GM18511 (cell line): Measurements from ENCODE around the gene ZNF148.

Experiments used
- ATAC-seq: cut with Tn5 transposase; IDR thresholded peaks from one replicate; pipeline ENCODE4 v1.9.1; 2021; ENCODE audit warnings: mild to moderate bottlenecking, moderate library complexity; ENCODE audit not compliant: unreplicated experiment

Gene ZNF148

DNA sequence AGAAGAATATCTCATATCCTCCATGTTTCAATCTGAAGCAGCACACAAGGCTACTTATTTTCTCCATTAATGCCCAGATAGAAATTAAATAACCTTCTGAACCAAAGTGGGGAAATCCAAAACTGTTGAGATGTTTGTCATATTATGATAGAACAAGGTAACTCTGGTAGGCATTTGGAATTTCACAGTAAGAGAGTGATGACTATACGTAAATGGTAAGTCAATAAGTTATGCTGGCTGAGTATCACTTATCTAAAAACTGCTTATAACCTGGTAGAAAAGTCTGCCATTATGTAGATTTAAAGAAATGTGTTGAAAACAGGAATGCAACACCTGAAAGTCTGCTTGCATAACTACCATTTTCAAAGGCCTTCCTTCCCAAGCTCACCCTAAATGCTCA, 145.4 kb downstream of the ZNF148 start:
- no peak for ATAC-seq

DNA sequence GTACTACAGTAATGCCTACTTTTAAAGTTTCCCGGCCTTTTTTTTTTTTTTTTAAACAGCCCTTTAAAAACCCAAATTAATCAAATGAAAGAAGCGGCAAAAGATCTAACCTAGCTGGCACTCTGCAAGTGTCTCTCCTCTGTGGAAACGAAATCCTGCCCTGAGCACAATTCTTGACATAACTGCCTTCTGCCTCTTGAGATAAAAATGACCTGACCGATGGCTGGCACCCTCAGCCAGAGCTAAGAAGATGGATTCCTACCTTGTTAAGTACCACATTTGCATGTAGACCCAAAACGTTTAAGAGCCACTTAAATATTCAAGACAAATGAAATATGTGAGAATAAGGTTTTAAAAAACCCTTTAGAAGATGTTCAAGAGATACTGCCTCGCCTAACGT, 146.0 kb downstream of the ZNF148 start:
- ATAC-seq = no peak

DNA sequence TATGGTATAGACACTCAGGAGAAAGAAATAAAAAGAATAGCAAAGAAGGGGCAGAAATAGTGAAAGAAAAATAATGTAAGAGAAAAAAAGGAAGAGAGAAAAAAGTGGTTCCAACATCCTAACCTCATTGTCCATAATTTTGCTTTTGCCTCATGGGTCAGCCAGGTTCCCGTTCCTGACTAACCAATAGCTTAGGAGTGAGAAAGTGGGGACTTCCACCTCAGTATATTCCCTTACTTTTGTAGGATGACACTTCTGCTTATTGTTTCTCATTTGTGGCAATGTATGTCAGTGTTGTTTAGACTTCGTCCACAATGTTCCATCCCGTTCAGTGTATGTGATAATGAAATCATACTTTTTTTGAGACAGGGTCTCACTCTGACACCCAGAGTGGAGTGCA, 153.3 kb downstream of the ZNF148 start:
- ATAC-seq = no peak

DNA sequence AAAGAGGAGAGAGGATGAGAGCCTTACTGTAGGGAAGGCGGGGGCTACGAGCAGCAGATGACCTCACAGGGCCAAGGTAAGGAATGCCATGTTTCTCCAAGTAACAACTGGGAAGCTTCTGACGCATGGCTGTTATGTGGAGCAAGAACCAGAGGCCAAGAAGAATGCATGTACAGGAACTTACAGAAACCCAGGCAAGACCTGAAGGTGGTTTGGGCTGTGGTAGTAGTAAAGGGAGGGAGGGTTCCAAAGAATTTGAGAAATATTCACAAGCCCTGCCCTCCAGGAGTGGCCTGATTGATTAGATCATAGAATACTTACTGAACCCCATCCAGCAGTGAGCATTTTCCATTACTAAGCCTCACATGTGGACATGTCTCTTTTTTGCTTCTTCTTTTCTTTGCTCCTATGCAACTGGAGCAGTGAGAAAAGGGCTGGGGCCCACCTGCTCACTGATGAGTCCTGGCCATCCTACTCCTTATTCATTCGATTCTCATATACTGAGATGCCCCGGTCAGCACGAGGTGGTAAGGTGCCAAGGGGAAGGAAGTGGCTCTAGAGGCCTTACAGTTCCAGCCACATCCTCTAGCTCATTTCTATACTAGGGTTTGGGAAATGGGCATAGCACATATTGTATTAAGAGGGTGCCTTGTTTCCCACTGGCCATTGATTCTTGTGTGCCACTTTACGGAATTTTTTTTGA, 154.2 kb downstream of the ZNF148 start:
- ATAC-seq = no peak

DNA sequence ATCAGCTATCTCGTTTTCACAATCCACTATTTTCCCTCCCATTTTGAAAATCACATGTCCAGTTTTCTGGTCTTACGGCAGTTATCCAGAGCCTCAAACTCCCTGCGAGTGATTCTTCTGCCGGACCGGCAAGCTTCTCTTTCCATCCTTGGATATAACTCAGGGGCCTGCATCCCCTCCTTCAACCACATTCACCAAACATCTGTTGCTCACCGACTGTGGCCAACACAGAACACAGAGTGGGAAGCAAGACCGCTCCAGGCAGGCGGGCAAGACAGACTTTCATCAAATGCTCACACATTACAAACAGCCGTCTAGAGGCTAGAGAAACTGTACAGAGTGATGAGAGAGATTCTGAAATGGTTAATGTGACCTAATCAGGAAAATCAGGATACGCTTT, 154.9 kb downstream of the ZNF148 start:
- ATAC-seq = no peak

DNA sequence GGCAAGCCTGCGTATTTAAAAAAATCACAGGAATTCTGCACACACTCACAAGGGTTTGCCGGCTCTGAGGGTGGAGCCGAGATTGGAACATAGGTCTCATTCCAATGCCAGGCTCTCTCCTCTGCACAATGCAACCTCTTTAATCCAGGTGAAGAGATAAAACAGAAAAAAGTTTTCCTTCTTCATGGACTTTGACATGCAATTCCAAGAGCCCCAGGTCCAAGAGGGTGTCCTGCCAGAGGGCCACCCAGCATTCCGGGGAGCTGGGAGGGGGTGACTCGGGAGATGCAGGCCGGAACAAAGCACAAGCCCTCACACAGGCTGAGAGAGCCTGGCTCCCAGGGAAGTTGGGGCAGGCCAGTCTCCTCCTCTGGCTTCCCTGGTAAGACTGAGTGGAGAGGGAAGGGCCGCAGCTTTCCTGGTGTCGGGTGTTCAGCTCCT, 155.8 kb downstream of the ZNF148 start:
- ATAC-seq = no peak

DNA sequence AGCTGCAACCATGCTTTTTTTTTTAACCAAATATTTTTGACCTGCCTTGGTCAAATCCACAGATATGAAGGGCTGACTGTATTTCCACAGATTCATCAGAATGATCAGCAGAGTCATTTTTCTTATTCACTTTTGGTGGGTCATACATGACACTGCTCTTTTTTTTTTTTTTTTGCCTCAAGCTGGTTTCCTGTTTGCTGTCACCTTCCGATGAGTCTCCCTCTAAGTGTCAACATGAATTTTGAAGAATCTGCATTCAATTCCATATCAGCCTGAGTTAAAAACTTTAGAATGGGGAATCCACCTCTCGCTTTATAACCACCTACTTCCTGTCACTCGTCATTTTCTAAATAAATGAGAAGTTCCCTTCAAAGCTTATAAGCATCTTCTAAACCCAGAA, 160.4 kb downstream of the ZNF148 start:
- ATAC-seq = no peak

DNA sequence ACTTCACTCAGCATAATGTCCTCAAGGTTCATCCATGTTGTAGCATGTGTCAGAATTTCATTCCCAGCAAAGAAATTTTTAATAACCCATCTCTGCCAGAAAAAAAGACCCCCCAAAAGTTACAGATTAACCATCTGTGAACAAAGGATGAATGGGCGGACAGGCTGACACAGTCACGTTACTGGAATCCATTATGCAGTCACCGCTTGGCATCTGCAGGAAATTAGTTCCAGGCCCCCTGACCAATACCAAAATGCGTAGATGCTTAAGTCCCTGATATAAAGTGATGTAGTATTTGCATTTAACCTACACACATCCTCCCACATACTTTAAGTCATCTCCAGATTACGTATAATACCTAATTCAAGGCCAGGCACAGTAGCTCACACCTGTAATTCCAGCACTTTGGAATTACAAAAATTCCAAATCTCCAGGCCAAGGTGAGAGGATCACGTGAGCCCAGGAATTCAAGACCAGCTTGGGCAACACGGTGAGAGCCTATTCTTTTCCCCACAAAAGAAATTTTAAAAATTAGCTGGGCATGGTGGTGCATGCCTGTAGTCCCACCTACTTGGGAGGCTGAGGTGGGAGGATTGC, 161.1 kb downstream of the ZNF148 start:
- no peak for ATAC-seq

DNA sequence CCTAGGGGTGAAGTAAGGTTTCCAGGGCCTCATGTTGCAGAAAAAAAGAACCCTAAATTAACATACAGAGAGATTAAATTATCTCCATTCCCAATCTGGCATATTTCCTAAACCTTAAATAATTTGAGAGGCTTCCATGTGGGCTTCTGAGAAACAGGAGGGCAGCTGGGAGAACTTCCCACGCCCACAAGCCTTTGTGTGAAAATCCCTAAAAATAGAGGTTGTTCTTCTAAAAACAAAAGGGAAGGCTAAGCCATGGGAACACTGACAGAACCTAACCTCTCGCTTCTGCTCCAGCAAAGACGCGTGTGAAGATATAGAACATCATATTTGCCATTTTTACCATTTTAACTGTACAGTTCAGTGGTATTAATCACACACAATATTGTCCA, 161.8 kb downstream of the ZNF148 start:
- no peak for ATAC-seq

DNA sequence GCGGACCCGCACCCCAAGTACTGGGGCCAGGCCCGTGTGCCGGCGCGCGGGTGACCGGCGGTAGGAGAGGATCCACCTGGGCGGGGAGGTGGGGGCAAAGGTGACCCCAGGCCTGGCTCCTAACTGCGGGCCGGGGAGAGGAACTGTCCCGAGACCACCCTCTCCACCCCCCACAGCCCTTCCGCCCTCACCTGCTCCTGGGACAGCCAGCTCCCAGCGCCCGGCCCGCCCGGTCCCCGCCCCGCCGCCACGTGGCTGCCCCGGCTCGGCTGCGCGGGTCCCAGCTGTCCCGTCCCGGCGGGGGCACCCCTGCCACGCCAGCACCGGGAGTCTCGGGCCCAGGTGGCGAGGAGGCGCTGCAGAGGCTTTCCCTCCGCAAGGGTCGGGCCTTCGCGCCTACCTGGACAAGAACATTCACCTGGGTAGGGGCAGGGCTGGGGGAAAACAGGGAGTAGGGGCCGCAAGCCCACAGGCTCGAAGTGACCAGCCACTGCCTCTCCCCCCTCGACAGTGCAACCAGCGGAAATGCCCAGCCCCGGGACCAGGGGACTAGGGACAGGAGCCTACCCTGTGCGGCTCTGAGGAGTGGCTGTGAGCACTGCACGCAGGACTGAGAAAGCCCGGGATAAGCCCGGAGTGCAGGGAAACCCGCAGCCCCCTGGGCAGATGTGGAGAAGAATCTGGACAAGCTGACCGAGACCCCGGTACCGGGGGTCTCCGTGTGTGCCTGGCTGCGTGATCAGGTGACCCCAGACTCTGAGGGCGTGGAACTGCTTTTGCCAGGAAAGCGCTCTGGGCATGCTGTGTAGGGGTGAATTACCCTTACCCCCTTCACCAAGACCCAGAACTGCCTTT, 162.4 kb downstream of the ZNF148 start, which contains the start of gene SLC12A8:
SLC12A8 (minus strand) TSS at position 240 of the 855 bp plus-strand sequence. CDS start 1,399 bp downstream, outside the sequence.
- ATAC-seq = no peak

DNA sequence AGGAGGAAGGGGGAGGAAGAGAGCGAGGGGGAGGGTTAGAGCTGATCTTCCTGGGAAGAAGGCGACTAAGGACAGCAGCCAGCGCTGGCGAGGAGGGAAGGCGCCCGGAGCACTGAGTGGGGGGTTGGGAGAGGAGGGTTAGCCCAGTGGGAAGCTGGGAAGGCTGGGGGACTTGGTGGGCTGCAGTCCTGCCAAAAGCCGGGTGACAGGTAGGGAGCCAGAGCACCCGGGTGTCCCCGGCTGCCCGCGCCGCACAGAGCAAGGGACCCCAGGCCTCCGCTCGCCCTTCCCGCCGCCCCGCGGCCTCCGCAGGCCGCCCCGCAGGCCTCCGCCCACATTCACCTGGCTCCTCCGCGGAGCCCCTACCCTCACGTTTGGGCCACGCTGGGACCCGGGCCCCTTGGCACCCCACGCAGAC, 163.0 kb downstream of the ZNF148 start:
- ATAC-seq = no peak

DNA sequence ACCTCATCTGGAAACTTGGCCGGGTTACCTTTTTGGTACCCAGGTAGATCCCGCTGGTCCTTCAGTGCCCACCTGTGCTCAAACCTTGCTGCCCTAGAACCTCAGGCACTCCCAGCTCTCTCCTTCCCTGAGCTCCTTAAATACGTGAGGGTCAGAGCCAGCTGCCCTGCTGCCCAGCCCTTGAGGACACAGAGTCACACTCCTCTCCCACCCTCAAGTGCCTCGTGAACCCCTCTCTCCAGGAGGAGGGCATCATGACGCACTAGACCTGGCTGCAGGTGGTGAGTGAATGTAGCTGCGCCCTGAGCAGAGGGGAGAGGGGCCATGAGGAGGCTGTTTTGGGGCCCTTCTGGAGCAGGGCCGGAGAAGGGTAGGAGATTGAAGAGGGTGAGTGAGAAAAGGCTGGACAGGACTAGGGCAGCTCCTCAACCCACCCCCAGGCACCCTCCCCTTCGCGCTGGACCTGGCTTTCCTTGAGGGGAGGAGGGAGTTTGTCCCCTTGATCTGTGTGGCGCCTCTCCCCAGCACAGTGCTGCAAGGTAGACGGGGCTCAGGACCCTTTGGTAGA, 163.5 kb downstream of the ZNF148 start:
- ATAC-seq = no peak

DNA sequence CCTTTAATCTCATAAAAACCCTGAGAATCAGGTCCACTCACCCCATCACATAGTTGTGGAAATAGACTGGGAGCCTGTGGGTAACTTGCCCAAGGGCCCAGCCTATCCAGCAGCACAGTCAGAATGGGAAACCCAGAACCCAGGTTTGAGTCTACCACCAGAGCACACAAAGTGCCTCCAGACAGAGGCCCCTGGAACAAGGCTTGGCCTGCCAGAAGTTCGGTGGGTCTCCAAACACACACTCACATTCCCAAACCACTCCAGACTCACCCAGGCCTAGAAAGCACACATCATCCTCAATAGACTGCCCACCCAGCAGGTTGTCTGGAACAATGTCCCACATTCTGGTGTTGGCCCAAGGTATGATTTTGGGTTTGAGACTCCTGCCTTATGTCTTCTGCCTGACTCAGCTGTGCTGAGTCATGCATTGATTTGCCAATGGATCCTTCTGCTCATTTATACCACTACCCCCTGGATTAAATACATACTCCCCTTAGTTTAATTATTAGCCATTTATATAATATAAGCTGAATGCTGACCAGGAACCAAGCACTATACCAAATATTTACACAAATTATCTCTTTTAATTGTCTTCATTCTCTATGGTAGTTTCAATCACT, 167.1 kb downstream of the ZNF148 start:
- ATAC-seq = no peak

DNA sequence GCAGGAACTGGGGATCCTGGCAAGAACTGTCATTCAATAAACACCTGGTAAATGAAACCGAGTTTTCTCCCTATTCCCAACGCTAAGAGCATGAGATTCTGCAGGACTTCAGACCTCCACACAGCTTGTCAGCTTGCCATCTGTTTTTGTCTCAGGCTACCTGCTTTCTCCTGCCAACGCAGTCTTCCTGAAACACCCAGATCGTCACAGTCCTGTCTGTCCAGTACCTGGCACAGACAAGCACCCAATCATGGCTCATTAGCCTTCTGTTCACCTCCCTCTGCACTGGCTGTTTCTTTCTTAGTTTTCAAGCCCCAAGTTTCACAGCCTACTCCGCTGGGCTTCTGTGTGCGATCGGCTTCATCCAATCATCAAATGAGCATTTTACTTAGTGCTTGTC, 167.6 kb downstream of the ZNF148 start:
- no peak for ATAC-seq

DNA sequence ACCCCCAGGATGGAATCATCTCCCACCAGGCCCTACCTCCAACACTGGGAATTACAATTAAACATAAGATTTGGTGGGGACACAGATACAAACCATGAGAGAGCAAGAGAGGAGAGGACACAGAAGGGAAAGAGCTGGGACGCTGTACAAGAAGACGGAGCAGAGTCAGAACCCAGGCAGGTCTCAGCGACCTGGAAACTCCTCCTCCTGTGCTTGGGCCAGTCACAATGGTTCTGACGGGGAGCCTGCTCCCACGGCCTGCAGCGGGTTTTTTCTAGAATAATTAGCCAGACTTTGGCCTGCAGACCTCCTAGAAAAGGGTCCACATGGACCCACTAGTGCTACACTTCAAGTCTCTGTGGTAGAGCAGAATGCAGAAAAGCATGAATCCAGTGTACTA, 168.2 kb downstream of the ZNF148 start:
- no peak for ATAC-seq

DNA sequence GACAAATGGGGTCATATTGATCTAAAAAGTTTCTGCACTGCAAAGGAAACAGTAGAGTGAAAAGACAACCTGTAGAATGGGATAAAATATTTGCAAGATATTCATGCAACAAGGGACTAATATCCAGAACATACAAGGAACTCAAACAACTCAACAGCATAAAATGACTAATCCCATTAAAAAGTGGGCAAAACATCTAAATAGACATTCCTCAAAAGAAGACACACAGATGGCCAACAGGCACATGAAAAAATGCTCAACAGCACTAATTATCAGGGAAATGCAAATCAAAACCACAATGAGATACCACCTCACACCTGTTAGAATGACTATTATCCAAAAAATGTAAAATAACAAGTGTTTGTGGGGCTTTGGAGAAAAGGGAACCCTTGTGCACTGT, 171.4 kb downstream of the ZNF148 start:
- no peak for ATAC-seq

DNA sequence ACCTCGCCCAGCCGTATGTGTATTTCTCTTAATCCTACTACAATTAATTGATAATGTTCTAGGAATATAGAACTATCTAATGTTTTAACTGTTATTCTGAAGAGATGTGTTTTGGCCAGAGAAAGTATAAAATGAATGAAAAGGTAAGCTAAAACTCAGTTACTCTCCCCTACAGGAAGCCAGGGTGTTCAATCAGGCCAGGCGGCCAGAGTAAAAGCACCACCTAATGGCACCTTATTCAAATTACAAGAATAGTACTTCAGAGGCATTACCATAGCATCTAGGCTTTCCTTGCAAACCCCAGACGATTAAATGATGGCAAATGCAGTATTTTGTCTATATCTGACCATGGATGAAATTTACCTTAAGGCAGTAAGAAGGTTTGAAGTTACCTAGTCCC, 172.9 kb downstream of the ZNF148 start:
- ATAC-seq = no peak

DNA sequence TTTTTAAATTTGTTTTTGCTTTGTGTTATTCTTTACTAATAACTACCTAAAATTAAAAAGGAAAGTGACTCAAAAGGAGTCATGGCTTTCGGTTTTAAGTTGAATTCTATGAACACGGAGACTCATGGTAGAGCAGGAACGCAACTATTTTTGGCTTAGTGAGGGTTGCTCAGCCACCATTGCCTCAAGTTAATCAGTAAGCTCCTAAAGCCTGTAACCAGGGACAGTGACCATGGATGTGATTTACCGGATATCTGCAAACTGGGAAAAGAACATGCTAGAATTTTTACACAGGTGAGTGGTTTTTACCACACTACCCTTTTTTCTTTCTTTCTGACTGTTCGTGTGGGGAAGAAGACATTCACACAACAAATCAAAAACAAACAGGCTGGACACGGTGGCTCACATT, 174.4 kb downstream of the ZNF148 start:
- ATAC-seq = peak; percentile 88

DNA sequence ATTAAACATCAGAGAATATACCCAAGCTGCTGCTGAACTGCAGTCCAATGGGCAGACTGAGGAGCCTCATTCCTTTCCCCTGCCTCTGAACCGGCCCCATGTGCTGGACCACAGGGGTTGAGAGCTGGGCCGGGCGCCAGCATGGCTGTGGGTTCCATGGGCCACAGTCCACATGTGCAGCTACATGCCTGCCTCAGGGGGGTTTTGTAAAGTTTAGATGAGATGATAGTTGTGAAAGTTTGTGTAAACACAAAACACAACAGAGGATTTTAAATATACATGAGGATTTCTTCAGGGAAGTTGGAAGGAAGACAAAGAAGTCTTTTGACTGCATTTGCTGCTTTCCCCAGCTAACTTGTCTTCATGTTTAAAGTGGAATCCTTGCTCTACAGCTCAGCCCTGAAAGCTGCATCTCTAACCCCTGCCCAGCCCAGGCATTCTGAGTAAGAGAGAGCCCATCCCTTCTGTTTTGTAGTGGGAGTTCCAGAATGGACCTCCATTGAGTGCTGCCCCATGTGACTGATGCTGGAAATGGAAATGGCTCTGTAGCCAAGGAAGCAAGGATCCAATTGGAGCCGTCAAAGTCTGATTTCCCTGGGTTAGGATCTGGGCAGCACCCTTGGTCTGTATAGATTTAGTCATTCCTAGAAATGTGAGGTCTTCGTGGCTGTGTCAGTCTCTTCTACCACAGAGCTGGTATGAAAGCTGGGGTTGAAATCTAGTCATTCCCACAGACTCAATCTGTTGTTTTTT, 180.1 kb downstream of the ZNF148 start:
- no peak for ATAC-seq
